Uterus (tissue), 4 donors: Measurements from ENCODE around the gene IRF2BPL. TPM values are rescaled to one million over a fixed set of nuclear protein-coding genes. Genes with fewer than 3 reads are reported as not detected.

Experiments used
- DNase-seq, 2 donors: peaks; one replicate each; pipeline ENCODE4 v3.0.0-alpha.2; 2019 to 2020
- H3K27ac ChIP-seq, 2 donors: fragments of 200-600 bp; sonication (generic); 1 replicate in 1 of 2; 2 replicates in 1 of 2; pipeline ENCODE4 v1.5.1; 2016 to 2018
- H3K27me3 ChIP-seq, 2 donors: fragments of 200-600 bp; sonication (generic); one replicate each; pipeline ENCODE4 v1.5.1; 2018 to 2019; ENCODE audit warnings: control low read depth in 1 of 2
- H3K36me3 ChIP-seq, 2 donors: fragments of 200-600 bp; sonication (generic); one replicate each; pipeline ENCODE4 v1.5.1; 2019; ENCODE audit warnings: control low read depth in 1 of 2
- H3K4me1 ChIP-seq, 2 donors: fragments of 200-600 bp; sonication (generic); one replicate each; pipeline ENCODE4 v1.5.1; 2018 to 2019; ENCODE audit warnings: control low read depth in 1 of 2
- H3K4me3 ChIP-seq, 2 donors: fragments of 200-600 bp; sonication (generic); 1 replicate in 1 of 2; 2 replicates in 1 of 2; pipeline ENCODE4 v1.5.1; 2018 to 2019; ENCODE audit warnings: mild to moderate bottlenecking in 1 of 2
- H3K9me3 ChIP-seq, 2 donors: fragments of 200-600 bp; sonication (generic); one replicate each; pipeline ENCODE4 v1.5.1; 2019; ENCODE audit warnings: control low read depth in 1 of 2
- POLR2A ChIP-seq, 2 donors: fragments of 450-650 bp; IDR thresholded peaks; one replicate each; pipeline ENCODE4 v1.6.1; 2016; ENCODE audit warnings: antibody characterized with exemption in 2 of 2, mild to moderate bottlenecking in 1 of 2, moderate library complexity in 1 of 2
- intact Hi-C: fragments of 100-400 bp; cut with DNase I; formaldehyde crosslinking; loops from one replicate; pipeline ENCODE4 v1.15.1; 2023; ENCODE audit warnings: low total_unique reads
- total RNA-seq, 4 donors: library from RNA; depleted of rRNA in 3 of 4; stranded (reverse); fragments of >200 nt in 3 of 4; gene quantifications; one replicate each; pipeline versions ENCODE4 v1.1.0 to v1.2.4, GENCODE V29; 2014 to 2023
- TF ChIP-seq, protein P1 (sequence below), 4 experiments: fragments of 200-600 bp in 2 of 4; fragments of 450-650 bp in 2 of 4; sonication (generic) in 2 of 4; IDR thresholded peaks; one replicate each; pipeline ENCODE4 v1.5.1; 2016 to 2019; ENCODE audit warnings: antibody characterized with exemption in 4 of 4, mild to moderate bottlenecking in 2 of 4, moderate library complexity in 1 of 4
- donor health status: DM: yes; HTN: yes; CAD: no.

The IRF2BPL gene
- total RNA-seq, 4 donors from 2014 or later = 15.6 to 60.8 (median 36.6) TPM

GRCh38 chr14:77065851-77066577 is 37.5 kb upstream of the IRF2BPL start:
- H3K36me3 ChIP-seq = no peaks in the 10 kb centered on the region
- H3K4me3 ChIP-seq = no peak overlapping the region
- H3K4me1 ChIP-seq = peaks cover 0 to 8% of the 10 kb centered on the region in 2 donors
- no peaks in the 10 kb centered on the region for H3K9me3 ChIP-seq
- no peak for DNase-seq
- intact Hi-C loops = loop anchor here (5.0 kb wide), 1 partner anchor 189 kb away; no protein-coding TSS in a partner anchor
- TF ChIP-seq, protein P1, sequence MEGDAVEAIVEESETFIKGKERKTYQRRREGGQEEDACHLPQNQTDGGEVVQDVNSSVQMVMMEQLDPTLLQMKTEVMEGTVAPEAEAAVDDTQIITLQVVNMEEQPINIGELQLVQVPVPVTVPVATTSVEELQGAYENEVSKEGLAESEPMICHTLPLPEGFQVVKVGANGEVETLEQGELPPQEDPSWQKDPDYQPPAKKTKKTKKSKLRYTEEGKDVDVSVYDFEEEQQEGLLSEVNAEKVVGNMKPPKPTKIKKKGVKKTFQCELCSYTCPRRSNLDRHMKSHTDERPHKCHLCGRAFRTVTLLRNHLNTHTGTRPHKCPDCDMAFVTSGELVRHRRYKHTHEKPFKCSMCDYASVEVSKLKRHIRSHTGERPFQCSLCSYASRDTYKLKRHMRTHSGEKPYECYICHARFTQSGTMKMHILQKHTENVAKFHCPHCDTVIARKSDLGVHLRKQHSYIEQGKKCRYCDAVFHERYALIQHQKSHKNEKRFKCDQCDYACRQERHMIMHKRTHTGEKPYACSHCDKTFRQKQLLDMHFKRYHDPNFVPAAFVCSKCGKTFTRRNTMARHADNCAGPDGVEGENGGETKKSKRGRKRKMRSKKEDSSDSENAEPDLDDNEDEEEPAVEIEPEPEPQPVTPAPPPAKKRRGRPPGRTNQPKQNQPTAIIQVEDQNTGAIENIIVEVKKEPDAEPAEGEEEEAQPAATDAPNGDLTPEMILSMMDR (IDR thresholded peaks at IDR 0.05) = no peak
- no peak for TF ChIP-seq POLR2A (IDR thresholded peaks at IDR 0.05)
- no peak overlapping the region for H3K27ac ChIP-seq
- no peaks in the 10 kb centered on the region for H3K27me3 ChIP-seq

GRCh38 chr14:77064521-77065178 is 36.1 kb upstream of the IRF2BPL start:
- Histone ChIP-seq H3K4me3 (no peak overlapping the region), H3K36me3 (no peaks in the 10 kb centered on the region), H3K9me3 (no peaks in the 10 kb centered on the region), H3K27me3 (no peaks in the 10 kb centered on the region), H3K4me1 (no peaks in the 10 kb centered on the region), H3K27ac (no peak overlapping the region)
- intact Hi-C loops = loop anchor here (5.0 kb wide), 1 partner anchor 187 kb away; no protein-coding TSS in a partner anchor
- no peak for DNase-seq
- TF ChIP-seq, protein P1 (IDR thresholded peaks at IDR 0.05) = no peak
- no peak for TF ChIP-seq POLR2A (IDR thresholded peaks at IDR 0.05)

GRCh38 chr14:77063571-77064171 is 35.2 kb upstream of the IRF2BPL start:
- intact Hi-C loops = no loop called here
- H3K9me3 ChIP-seq = no peaks in the 10 kb centered on the region
- no peak overlapping the region for H3K4me3 ChIP-seq
- DNase-seq = no peak
- no peak for TF ChIP-seq POLR2A (IDR thresholded peaks at IDR 0.05)
- TF ChIP-seq, protein P1 (IDR thresholded peaks at IDR 0.05) = no peak
- no peaks in the 10 kb centered on the region for H3K4me1 ChIP-seq
- no peaks in the 10 kb centered on the region for H3K27me3 ChIP-seq
- no peaks in the 10 kb centered on the region for H3K36me3 ChIP-seq
- no peak overlapping the region for H3K27ac ChIP-seq

- Histone ChIP-seq H3K27me3 (no peaks in the 10 kb centered on the region), H3K36me3 (no peaks in the 10 kb centered on the region), H3K4me3 (no peak overlapping the region), H3K9me3 (no peaks in the 10 kb centered on the region), H3K27ac (no peak overlapping the region), H3K4me1 (no peaks in the 10 kb centered on the region)
- DNase-seq = no peak
- intact Hi-C loops = no loop called here
- TF ChIP-seq, protein P1 (IDR thresholded peaks at IDR 0.05) = no peak
- no peak for TF ChIP-seq POLR2A (IDR thresholded peaks at IDR 0.05)
Observed at GRCh38 chr14:77062261-77062660, 33.8 kb upstream of the IRF2BPL start.
